Islet of Langerhans (tissue), 1 donor: ENCODE results near the gene GLYR1.
"Not testable (repeated sequence)": the region's sequence is repeated elsewhere in the genome, so short reads cannot be mapped to it uniquely, and the experiment has no call there.

Experiments used
- FAIRE-seq: peaks from one replicate; lab custom pipeline; 2011; peaks lifted over from hg19 to GRCh38; lab: Jason Lieb, UNC

GLYR1 gene

DNA sequence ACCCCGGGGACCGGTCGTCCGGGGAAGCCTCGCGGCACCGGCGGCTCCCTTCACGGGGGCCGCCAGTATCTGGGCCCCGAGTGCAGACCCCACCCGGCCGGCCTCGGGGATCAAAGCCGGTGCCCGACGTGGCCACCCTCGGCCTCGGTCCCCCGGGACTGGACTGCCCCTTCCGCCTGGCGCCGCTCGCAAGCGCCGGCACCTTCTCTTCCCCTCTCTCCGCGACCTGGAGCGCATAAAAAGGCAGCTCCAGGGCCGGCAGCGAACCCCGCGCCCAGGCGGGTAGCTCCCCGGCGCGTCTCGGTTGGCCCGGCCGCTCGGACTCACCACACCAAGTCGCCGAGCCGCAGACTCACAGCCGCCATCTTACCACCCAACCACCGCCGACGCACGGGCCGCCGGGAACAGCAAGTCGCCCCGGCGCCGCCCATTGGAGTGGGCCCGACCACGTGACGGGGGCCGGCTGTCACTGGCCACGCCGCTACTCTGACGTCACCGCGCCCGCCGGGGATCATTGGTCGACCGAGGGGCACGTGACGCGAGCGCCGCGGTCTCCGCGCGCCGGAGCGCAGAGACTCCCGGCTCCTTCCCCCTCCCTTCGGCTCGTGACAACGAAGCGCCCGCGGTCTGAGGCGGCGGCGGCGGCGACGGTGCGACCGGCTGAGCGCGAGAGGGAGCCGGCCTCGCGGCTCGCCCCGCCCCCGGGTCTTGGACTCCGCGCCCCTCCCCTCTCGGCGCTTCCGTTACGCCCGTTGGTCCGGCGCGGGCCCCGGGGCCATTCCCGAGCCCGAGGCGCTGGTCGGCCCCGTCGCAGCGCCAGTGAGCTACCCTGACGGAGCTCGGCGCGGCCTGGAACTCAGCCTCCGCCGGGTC is at the start of gene GLYR1, which contains the start of gene UBN1:
TSS of gene GLYR1 (minus strand) at position 388 of the 873 bp plus-strand sequence. CDS start at position 365, 23 bp downstream.
TSS of gene UBN1 (plus strand) at position 581 of the 873 bp plus-strand sequence. CDS start 5,437 bp downstream, outside the sequence.
- FAIRE-seq = peak; percentile 51

DNA sequence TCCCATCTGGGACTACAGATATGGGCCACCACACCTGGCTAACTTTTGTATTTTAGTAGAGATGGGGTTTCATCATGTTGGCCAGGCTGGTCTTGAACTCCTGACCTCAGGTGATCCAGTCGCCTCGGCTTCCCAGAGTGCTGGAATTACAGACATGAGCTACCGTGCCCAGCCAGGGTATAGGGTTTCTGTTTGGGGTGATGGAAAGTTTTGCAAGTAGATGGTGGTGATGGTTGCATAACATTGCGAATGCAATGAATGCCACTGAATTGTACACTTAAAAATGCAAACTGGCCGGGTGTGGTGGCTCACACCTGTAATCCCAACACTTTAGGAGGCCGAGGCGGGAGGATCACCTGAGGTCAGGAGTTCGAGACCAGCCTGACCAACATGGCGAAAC is 49.7 kb upstream of the GLYR1 start:
- FAIRE-seq = not testable (repeated sequence)

DNA sequence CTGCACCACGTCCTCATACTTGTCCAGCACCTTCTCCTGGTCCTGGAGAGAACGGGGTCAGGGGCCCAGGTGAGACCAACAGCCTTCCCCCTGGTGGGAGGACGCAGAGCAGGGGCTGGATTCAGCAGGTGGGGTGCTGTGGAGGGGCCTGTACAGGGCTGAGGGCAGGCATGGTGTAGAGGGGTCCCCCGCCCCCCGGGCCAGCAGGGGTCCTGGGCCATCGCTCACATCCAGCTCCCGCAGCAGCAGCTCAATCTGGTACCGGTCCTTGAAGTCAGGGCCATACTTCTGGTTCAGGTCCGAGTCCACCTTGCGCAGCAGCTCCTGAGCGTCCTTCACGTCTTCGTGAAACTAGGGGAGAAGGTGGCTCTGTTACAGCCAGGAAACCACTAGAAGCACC is 48.3 kb upstream of the GLYR1 start:
- no peak for FAIRE-seq

DNA sequence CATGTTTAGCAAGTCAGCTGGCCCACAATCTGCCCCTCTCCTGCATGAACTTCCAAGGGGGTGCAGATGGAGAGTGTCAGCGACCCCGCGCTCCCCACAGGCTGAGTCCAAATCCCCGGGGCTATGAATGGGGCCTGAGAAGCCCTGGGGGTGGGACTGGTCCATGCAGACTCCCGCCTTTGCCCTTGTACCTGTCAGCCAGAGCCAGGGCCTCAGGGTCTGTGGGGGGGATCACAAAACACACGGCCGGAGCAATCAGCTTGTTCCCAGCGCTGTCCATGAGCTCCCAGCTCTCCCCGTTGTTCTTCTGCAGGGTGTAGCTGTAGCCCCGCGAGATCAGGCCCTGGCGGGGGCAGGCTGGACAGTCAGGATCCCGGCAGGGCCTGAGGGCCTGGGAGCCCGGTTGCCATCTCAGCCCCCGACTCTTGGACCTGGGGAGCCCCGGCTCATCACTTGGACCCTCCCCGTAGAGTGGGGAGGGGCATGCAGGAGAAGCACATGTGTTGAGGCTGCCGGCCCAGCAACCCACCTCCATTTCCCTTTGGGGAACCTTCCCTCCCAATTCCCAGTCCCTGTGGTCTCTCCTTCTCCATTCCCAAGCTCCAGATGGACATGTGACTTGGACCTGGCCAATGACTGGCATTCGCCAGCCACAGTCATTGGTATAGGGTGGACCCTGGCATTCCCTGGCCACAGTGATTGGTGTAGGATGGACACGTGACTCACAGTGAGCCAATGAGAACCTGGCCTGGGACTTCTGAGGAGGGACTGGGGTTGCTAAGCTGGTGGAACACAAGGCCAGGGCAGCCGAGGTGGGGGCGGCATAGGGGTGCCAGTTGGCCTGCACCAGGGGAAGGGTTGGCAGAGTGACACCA is 47.4 kb upstream of the GLYR1 start:
- no peak for FAIRE-seq

DNA sequence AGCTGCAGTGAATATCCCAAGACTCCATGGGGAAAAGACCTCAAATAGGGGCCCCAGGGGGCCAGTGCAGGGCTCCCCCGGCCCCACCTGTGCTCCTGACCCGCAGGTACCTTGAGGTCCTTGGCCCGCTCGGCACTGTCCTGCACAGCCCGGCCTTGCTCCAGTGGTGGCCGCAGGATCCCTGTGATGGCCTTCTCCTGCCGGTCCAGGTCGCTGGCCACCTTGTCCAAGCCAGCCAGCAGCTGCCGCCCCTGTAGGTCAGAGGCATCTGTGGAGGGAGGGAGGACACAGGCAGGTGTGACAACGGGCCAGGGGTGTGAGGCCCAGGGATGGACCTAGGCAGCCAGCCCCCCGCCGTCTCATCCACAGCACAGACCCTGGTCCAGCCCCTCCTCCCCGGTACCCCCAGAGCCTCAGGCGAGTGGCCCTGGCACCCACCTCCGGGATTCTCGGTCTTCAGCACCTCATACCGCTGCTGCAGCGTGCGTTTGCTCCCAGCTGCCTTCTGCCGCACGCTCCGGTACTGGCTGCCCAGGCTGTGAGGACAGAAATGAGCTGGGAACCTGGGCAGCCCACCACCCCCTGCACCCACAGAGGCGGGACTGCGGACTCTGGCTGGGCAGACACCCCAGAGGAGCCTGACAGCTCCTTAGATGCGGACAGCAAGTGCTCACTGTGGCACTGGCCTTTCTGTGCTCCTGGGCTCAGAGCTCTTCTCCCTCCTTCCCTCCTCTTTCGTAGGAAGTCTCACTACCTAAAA is 46.2 kb upstream of the GLYR1 start:
- FAIRE-seq = no peak

DNA sequence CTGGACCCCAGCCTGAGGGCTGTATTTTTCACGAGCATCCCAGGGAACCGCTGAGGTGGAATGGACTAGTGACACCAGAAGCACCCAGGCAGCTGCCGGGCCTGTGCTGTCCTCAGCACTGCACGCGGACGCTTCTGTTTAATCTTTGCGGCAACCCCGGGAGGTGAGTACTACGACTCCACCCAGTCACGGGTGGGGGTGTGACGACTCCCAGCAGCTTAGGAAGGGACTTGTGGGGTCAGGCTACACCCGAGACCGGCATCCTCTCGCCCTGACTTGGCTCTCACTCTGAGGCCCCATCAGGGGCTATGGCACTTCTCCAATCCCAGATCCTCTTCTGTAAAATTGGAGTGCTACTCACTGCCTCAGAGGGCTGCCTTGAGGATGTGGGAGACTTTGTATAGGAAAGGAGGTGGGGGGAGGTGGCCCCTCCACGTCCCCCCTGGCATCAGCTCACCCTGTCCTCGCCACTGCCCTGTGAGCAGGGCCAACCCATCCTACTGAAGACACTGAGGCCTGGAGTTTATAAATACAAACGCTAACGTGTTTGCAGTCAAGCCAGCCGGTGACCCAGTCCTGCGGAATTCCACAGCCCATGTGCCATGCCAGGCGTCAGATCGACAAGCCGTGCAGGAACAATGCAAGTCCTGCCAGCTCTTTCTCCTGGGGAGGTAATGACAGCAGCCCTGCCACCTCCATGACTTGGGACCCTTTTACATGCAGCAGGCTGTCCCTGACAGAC is 45.4 kb upstream of the GLYR1 start:
- FAIRE-seq = no peak

DNA sequence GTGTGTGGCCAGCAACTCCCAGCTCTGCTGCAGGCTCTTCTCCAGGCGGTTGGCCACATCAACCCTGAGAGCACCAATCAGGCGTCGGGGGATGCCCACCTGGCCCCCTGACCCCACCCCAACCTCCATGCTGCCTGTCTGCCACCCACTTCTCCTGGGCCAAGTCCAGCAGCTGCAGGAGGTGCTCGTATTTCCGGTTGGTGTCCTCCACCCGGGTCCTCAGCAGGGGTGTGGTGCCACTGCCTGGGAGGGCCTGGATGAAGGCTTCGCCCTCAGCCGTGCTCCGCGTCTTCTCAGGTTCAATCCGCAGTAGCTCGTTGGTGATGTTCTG is 44.8 kb upstream of the GLYR1 start:
- FAIRE-seq = no peak

DNA sequence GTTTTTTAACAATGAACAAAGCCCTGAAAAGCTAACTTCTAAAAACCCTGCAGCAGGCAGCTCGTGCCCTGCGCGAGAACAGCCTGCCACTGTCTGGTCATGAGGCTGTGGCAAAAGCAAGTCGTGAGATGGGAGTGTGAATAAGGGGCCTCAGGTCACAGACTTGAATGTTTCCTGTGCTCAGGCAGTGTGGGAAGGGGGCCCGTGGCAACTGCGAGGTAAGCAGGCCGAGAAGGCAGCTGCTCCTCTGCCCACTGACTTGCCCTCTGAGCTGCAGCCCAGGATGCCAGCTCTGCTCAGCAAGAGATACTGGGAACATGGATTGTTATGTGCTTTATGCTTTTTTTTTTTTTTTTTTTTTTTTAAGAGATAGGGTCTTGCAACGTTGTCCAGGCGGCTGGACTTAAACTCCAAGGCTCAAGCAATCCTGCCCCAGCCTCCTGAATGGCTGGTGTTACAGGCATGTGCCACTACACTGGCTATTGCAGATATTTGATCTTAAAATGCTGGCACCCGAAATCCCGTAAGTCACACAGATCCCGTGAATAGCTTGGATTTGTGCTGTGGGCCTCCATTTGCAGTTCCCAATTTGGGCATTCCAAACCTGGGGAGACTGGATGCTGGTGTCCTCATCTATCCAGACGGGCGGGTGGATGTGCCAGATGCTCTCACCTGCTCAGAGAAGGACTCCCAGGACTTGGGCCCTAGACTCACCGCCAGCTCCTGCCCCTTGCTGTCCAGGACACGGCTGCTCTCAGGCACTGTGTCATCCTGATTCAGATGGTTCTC is 44.2 kb upstream of the GLYR1 start:
- no peak for FAIRE-seq

DNA sequence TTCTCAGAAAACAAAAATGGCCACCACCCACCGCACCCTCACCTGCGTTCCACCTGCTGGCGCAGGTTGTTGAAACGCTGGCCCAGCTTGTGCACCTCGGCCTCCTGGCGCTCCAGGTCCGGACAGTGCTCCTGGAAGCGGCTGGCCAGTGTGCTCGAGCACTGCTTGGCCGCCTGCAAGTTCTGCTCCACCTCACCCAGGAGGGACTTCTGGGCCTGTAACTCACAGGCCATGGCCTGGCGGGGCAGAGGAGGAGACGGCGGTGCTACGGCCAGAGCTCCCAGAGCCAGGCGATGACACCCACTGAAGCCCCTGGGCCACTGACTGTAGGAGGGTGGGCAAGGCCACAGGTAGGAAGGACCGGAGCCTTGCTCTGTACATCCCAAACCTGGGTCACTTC is 43.6 kb upstream of the GLYR1 start:
- FAIRE-seq = no peak

DNA sequence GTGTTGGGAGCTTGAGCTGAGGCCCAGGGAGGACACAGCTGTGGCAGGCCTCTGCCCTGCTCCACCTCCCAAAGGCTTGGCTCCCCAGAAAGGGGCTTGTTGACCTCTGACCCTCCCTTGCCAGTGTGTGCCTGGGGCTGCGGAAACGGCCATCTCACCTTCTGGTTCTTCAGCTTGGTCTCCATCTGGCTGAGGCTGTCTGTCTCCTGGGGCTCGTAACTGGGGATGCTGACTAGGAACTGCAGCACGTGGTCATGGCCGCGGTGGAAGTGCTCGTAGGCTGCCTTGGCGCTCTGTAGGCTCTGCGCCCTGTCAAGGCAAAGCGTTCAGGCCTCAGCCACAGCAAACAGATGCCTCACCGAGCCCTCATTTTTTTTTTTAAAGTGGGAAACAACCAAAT is 42.9 kb upstream of the GLYR1 start:
- no peak for FAIRE-seq

DNA sequence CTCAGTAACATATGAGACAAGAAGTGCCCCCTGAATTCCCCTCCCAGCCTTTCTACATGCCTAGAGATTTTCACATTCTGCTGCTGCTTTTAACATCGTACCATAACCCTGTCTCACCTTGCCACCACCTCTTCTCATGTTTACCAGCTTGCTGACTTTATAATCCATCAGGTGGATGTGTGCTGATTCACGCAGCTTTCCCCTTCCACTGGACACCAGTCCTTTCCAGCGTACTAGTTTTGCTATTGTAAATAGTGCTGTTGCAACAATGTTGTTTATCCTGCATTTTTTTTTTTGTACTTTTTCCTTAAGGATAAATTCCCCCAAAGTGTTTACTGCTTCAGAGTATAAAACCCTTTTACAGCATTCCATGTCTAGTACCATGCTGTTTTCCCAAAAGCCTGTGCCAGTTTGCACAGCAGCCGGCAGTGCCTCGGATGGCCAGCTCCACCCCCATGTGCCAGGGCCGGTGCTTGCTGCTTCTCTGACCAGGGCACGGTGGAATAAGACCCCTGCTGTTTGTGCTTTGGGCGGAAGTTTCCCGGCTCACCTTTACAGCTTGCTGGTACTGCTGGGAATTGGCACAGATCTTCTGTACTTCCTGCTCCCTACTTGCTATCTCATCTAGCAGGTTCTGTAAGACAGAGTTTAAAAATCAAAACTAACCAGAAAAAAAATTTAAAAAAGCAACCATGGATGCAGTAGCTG is 41.5 kb upstream of the GLYR1 start:
- FAIRE-seq = no peak

DNA sequence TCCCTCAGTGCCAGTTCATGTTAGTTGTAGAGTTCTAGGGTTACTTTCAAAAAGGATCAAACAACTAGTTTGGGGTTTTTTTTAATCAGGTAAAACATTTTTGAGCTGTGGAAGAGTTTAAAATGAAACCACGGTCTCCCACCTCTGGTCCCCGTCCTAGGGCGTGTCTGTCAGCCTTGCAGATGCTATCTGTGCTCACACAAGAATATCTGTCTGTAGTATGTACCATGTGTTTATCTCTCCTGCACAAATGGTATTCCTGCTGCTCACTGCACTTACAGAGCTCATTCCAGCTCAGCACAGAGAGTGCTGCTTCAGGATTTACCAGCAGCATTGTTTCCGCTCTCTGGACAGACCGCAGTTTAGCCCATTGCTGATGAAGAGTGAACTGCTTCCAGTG is 39.1 kb upstream of the GLYR1 start:
- no peak for FAIRE-seq

DNA sequence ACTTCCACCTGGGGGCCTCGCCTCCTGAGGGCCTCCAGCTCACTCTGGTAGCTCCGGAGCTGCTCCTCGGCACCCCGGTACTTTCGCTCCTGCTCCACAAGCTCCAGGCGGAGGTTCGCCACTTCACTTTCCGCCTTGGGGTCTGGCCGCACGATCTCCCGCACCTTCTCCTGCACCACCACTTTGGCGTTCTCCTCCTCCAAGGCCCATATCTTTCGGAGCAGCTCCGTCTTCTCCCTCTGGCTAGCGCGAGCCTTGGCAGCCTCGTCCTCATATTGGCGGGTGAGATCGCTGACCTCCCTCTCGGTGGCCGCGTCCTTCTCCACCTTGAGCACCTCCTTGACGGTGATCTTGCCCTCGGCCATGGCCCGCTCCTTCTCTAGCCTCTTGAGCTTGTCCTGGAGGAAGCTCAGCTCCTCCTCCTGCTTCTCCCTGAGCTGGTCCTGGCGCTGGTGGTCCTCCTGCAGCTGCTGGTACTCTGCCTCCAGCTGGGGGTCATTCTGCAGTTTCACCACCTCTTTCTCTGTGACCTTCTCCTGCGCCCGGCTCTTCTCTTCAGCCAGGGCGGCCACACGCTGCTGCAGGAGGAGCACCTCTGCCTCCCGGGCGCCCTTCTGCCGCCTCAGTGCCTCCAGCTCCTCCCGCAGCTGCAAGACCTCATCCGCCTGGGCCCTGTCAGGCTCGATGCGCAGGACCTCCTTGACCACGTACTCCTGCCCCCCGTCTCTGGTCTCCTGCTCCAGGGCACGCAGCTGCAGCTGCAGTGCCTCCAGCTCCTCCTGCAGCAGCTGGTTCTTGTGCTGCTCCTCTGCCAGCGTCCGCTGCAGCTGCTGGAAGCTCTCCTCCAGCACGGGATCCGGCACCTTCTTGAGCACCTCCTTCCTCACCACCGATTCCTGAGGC is 38.1 kb upstream of the GLYR1 start:
- FAIRE-seq = no peak

DNA sequence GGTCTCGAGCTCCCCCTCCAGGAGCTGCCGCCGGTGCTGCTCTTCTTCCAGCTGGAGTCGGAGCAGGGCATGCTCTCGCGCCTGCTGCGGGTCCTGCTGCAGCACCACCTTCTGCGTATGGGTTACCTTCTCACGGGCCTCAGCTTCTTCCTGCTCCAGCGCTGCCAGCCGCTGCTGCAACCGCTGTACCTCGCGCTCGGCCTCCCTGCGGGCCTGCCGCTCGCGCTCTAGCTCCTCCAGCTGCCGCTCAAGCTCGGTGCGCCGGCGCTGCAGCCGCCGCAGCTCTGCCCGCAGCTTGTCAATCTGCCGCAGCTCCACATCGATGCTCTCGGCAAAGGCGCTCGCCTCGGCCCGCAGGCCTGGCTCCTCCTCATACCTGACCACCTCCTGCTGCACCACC is 37.1 kb upstream of the GLYR1 start:
- FAIRE-seq = no peak

DNA sequence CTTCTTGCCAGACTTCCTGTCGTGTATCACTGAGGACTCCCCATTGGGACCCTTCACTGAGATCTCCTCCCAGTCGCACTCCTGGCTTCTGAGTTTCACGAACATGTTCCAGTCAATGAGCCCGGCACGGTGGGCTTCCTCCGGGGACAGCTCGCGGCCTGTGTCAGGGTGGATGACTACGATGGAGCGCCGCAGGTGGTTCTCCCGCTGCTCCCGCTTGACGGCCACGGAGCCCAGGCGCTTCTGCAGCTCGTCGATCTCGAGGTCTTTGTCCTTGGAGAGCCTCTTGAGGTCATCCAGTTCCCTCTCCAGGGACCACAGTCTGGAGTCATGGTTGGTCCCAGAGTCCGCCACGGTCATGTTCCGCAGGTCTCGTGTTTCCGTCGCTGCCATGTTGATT is 36.4 kb upstream of the GLYR1 start:
- no peak for FAIRE-seq

DNA sequence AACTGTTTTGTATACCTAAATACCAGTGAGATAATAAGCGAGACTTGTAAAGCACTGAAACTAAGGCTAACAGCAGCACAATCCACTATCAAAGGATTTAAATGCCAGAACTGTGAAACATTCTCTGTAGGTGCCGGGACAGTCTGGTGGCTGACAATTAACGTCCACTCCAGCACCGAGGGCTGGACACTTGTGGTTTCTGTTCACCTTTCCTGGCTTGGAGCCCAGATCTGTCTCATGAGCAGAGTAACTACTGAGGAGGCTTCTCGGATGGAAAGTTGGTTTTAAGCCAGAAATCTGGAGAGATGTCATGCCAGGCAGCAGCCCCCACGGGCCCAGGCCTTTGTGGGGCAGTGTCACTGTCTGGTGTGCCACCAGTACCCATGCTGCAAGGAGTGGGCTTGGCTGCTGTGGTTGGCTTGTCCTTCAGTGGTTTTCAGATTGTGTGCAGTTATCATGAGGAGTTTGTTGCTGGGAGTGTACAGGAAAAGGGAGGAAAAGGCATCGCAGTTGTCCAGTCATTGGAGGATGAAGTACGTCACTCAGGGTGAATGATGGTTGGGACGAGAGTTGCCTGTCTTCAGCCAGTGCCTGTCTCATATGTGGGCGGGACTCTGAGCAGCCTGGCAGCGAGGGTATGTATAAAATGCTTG is 35.7 kb upstream of the GLYR1 start:
- FAIRE-seq = peak; percentile 97

DNA sequence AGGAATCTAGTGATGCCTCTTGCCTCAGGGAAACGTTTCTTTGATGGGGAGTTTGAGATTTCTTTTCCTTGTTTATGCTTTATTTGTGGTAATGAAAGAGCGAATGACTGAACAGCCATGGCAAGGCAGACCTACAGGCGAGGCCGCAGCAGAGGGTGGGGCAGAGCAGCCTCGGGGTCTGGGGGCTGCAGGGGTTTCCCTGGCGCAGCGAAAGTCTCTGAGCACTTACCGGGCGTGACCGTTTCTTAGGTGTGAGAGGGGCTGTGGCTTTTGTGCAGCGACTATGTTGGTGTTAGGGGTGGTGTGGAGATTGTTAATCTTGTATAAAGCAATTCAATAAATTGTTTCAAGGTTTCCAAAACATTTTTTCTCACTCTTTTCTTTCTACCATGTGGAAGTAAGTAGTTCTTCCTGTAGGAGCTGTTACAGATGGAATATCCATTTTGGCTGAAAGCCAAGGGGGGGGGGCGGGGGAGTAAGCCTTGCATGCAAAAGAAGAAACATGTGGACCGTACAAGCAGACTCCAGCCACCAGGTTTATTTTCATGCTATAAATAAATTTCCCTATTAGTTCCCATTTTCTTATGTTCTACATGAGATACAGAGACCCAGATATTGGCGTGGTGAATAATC is 35.0 kb upstream of the GLYR1 start:
- FAIRE-seq = no peak

DNA sequence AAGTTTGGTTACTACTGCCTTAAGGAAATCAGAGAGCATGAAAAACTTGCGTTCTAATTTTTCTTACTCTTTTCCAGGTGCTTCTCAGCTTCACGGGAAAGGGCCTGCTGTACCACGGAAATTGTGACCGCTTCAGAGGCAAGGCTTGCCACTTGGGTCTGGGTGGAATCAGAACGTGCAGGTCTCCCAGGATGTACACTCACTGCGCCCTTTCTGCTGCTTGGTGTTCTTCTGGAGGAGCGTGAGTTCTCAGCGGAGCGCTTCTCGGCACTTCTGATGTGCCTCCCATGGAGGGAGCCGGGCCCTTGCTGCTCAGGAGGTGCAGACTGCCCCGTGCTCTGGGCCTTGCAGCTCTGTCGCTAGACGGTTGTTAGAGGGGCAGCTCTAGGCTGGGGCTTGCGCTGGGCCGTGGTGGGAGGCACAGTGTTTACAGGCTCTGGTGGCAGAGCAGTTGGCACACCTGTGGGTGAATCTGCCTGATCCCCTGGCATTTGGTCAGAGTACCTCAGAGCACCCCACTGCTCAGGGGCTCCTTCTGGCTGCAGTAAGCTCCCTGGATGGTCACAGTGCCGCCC is 33.0 kb upstream of the GLYR1 start:
- FAIRE-seq = no peak
